NOMO-1 treated with DMSO at 0.1 percent for 48 hours (cell line): Measurements from ENCODE around the gene FAM83F.

Experiments used
- DNase-seq: peaks from one replicate; lab custom pipeline; 2025; ENCODE audit not compliant: unreplicated experiment; lab: John Stamatoyannopoulos, UW

Gene FAM83F

GRCh38 chr22:39965748-39966147, 29.0 kb upstream of the FAM83F start:
- DNase-seq = no peak

- DNase-seq = no peak
Observed at GRCh38 chr22:39966470-39966869, 28.3 kb upstream of the FAM83F start.

DNA sequence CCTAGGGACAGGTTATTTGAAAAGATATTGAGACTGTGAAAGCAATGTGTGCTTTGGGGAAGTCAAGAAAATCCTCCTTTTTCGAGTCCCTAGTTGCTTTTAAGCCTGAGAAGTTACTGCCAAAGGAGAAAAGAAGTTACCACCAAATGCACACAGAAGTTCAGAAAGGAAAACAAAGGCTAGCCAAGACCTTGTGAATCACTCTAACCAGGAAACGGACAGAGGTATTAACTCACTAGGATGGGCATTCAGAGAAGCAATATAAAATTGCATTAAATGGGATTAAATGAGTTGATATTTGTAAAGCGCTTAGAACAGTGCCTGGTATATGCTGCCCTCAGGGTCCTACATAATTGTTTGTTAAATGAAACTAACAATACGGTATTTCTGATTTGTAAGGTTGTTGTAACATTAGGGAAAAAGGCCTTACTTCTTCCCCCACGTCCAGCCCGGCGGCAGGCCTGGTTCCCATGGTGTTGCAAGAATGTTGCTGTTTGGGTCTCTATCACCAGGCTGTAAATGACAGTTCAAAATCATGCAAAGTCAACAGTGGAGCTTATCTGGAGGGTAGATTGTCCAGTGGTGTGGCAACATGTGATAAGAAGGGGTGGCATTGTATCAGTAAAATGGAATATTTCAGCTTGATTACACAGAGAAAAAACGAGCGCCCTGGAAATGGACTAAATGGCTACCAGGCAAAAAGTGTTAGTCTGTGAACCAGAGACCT, 27.5 kb upstream of the FAM83F start:
- no peak for DNase-seq

DNA sequence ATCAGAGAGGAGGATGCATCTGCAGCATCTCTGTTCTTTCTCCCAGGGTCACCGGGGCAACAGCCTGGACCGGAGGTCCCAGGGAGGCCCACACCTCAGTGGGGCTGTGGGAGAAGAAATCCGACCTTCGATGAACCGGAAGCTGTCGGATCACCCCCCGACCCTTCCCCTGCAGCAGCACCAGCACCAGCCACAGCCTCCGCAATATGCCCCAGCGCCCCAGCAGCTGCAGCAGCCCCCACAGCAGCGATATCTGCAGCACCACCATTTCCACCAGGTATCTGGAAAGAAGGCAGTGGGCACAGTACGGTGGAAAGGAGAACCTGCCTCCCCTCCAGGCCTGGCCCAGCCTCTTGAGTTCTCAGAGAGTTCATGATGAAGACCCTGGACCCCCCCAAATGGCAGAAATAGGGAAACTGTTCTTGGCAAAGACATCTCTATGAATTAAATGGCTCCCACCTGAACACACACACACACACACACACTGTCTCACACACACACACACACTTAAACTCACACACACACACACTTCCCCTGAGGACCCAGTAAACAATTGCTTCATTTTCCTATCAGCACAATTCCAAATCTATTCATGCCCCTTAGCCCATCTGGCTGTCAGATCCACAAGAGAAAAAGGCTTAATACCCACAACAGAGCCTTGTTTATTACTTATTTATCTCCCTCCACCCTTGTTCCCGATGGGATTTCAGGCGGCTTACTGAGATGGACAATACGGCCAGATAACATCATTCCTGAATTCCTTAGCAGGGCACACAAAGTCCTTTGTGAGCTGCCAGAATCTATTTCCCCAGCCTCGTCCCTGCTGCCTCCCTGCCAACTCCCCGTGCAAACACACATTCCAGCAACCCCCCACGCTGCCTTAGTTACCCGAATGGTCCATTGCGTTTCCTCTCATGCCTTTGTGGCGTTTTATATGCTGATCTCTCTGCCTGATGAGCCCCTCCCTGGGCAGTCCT, 26.5 kb upstream of the FAM83F start:
- no peak for DNase-seq

DNA sequence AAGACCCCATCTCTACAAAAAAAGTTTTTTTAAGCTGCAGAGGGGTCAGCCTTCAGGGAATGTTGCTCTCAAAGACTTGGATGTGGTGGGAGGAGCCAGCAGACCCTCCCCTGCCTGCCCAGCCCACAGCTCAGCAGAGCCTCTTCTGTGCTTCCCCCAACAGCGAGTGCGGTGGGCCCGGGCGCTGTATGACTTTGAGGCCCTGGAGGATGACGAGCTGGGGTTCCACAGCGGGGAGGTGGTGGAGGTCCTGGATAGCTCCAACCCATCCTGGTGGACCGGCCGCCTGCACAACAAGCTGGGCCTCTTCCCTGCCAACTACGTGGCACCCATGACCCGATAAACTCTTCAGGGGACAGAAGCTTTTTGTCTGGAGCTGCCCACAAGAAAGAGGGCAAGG, 24.0 kb upstream of the FAM83F start:
- no peak for DNase-seq

DNA sequence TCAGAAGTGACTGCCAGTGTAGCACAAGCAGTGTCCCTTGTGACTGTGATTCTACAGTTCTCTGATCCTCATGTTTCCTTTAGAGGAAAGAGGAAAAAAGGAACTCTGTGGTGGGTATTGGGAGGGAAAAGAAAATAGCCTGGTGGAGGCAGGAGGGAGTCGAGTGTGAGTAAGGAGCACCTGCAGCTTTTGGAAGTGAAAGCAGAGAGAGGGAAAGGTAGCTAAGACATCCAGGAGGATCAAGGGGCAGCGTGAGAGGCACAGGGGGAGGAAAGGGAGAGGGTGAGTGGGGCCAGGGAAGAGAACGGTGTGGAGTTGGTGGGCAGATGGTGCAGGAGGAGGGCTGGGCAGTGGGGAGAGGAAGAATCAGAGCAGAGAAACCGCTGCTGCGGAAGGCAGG, 22.1 kb upstream of the FAM83F start:
- no peak for DNase-seq

DNA sequence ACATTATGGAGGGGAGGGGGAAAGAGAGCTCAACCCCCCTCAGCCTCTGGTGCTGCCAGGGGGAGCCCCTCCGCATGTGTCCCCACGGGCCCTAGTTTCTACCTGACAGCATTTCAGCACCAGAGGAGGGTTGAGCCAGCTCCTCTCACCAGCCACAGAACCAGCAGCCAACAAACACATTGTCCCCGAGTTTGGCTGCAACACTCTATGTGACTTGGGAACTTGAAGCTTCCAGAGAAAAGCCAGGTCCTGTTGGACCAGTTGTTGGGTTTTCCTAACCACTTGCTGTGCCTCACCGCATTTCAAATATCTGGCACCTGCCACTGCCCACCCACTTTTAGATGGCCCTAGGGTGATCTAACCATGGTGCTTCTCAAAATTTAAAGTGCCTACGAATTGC, 21.1 kb upstream of the FAM83F start:
- no peak for DNase-seq

GRCh38 chr22:39974065-39974464, 20.7 kb upstream of the FAM83F start:
- DNase-seq = no peak

GRCh38 chr22:39979048-39979447, 15.7 kb upstream of the FAM83F start:
- no peak for DNase-seq

- DNase-seq = no peak
Observed at GRCh38 chr22:39979458-39979857, 15.3 kb upstream of the FAM83F start.

DNA sequence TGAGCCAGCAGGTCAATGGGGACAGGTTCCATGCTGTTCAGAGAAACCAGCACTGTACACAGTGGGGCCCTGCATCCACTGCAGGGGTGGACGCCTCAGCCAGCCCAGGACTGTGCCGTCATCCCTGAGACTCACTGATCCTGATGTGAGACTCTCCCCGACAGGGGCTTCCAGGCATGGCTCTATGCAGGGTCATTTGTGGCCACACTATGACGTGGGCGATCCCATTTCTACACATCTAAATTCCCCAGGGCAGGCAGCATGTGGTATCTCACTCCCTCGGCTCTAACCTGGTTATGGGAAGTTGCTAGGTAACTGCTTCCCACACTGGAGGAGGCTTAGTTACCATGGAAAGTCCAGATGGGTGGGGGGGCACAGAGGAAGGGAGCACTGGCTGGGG, 14.2 kb upstream of the FAM83F start:
- DNase-seq = no peak

GRCh38 chr22:39983346-39983745, 11.4 kb upstream of the FAM83F start:
- DNase-seq = no peak

GRCh38 chr22:39984006-39984405, 10.7 kb upstream of the FAM83F start:
- DNase-seq = no peak

DNA sequence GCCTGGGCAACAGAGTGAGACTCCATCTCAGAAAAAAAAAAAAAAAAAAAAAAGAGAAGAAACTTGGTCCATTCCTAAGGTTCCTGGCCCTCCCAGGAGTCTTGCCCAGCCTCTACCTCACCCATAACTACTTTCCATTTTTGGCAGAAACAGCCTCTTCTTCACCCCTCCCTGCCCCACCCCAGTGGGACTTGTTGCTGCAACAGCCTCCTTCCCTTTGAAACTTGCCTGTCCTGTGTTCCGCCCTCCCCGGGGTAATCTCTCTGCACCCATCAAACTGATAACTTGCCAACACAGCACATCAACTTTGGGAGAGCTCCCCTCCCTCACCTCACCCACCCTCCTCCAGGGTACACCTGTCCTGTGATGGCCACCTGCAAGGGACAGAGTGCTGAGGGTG, 10.0 kb upstream of the FAM83F start:
- no peak for DNase-seq

DNA sequence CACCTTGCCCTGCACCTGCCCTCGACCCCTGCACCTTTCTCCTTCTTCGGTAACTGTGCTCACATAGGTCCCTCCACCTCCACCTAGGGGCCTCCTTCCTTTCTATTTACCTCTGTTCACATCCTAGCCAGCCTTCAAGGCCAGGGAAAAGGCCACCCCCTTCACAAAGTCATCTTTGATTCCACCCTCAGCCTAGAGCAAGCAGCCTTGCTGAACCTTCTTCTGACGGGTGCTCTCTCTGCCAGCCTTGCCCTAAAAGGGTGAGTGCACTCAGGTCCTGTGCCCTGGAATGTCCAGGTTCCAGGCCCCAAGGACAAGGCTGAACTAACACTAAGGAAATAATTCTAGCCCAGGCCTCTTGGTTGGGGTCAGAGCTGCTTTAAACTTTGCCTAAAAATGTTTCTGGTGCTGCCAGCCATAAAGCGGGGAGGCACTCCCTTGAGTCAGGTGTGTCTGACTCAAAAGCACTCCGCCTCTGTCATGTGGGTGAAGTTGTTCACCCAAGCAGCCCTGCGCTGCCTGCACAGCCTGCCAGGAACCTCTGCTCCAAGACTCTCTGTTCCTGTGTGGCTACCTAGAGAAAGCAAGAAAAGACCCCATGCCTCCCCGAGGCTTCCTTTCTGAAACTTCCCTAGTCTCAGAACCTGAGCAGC, 9.2 kb upstream of the FAM83F start:
- no peak for DNase-seq

GRCh38 chr22:39988386-39989114, 6.2 kb upstream of the FAM83F start:
- no peak for DNase-seq

DNA sequence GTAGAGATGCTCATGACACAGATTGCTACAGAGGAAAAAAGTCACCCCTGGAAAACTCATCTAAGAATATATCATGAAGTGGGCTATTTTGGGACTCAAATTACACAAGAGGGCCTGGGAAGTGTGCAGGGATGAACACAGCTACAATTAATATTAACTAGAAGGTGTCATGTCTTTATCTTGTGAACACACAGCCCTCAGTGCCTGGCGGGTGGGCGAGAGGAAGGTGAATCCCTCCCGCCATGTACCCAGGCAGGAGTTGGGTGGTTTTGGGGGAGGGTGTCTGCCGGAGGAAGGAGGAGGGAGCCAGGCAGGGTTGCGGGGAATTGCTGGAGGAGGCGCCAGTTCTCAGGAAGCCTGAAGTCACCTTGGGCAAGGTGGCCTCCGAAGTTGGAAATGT, 5.1 kb upstream of the FAM83F start:
- DNase-seq = no peak

GRCh38 chr22:39990686-39991085, 4.1 kb upstream of the FAM83F start:
- no peak for DNase-seq

GRCh38 chr22:39991159-39991860, 3.4 kb upstream of the FAM83F start:
- no peak for DNase-seq

DNA sequence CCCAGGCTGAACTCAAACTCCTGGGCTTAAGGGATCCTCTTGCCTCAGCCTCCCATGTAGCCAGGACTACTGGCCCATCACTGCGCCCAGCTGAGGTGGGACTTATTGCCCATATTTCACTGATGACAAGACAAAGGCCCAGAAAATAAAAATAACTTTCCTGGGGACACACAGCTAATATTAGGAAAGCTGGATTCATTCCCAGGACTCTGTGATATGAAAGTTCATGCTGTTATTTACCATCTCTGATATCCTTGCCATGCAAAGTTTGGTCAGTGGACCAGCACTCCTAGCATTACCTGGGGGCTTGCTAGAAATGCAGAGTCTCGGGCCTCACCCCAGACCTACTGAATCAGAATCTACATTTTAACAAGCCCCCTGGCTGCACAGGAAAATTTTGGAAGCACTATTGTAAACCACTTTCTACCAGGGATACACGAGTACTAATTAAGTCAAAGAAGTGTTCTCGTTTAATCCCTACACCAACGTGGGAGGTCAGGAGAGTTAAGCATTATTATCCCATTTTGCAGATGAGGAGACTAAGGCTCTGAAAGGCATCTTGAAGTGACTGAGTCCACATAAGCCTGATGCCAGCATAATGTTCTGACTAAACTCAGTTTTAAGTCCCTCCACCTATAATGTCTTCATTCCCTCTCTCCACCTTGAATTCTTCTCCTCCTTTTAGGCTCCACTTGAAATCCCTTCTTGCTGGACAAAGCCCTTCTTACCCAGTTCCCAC, 2.5 kb upstream of the FAM83F start:
- DNase-seq = no peak
